Aorta (tissue), 5 donors: ENCODE measurements around the gene GPR35. TPM values are rescaled to one million over a fixed set of nuclear protein-coding genes. Genes with fewer than 3 reads are reported as not detected.
"Not testable (repeated sequence)": the region's sequence is repeated elsewhere in the genome, so short reads cannot be mapped to it uniquely, and the experiment has no call there.

Experiments
- ATAC-seq: fragments of 200-7000 bp; cut with Tn5 transposase; one replicate; pipeline ENCODE4 v1.9.1; 2022; ENCODE audit warnings: moderate library complexity; ENCODE audit not compliant: low FRiP score
- DNase-seq, 2 donors: peaks; one replicate each; pipeline ENCODE4 v3.0.0-alpha.2; 2020
- H3K27ac ChIP-seq, 2 donors: one replicate each; pipeline ENCODE4 v1.5.1; 2013; ENCODE audit warnings: low read length in 2 of 2, mild to moderate bottlenecking in 2 of 2, moderate library complexity in 2 of 2, control low read depth in 1 of 2, inconsistent platforms in 1 of 2, low read depth in 1 of 2
- H3K27me3 ChIP-seq, 2 donors: one replicate each; pipeline ENCODE4 v1.6.1; 2013; ENCODE audit warnings: control low read depth in 1 of 2, low read length in 1 of 2, mild to moderate bottlenecking in 1 of 2, moderate library complexity in 1 of 2; ENCODE audit not compliant: insufficient read depth in 2 of 2, control insufficient read depth in 1 of 2
- H3K36me3 ChIP-seq, 2 donors: one replicate each; pipeline ENCODE4 v1.6.1; 2013; ENCODE audit warnings: control low read depth in 1 of 2, low read length in 1 of 2, mild to moderate bottlenecking in 1 of 2; ENCODE audit not compliant: insufficient read depth in 2 of 2, control insufficient read depth in 1 of 2
- H3K4me1 ChIP-seq, 2 donors: one replicate each; pipeline ENCODE4 v1.6.1; 2013; ENCODE audit warnings: low read length in 2 of 2, control low read depth in 1 of 2, mild to moderate bottlenecking in 1 of 2, moderate library complexity in 1 of 2; ENCODE audit not compliant: insufficient read depth in 2 of 2, control insufficient read depth in 1 of 2
- H3K4me3 ChIP-seq, 2 donors: one replicate each; pipeline ENCODE4 v1.5.1; 2013; ENCODE audit warnings: low read length in 2 of 2, control low read depth in 1 of 2, mild to moderate bottlenecking in 1 of 2
- H3K9me3 ChIP-seq: one replicate; pipeline ENCODE4 v1.6.1; 2013; ENCODE audit warnings: mild to moderate bottlenecking, low read length; ENCODE audit not compliant: control insufficient read depth
- WGBS, 2 donors: extraction: QIAGEN DNeasy Blood & Tissue Kit; methylation state at CpG; one replicate each; pipeline ENCODE4 v1.1.7; 2013; 5-methylcytosine and 5-hydroxymethylcytosine counted together
- intact Hi-C, 2 donors: fragments of 100-400 bp; cut with DNase I; formaldehyde crosslinking; loops; one replicate each; pipeline versions ENCODE4 v1.14.2 to v1.15.0; 2022
- polyA plus RNA-seq, 2 donors: library from polyadenylated mRNA; stranded (reverse); fragments of 200-250 nt; gene quantifications; one replicate each; pipeline ENCODE4 v1.2.3, GENCODE V29; 2013
- total RNA-seq, 2 donors: library from RNA; stranded (reverse); fragmentation: NEBNext Ultra II Directional; extraction: Animal tissue kit (Norgen Biotek cat#: 25700); gene quantifications; one replicate each; pipeline ENCODE4 v1.2.1, GENCODE V29; 2021
- donor health status: healthy with polysubstance abuse.
- donor health status: Bipolar disorder and iron deficiency.
- donor health status: DM: no; HTN: no; CAD: no.
- donor health status: DM: no; HTN: no; CAD: no.
- donor health status: DM: yes; HTN: yes; CAD: no.

The GPR35 gene
- total and polyA plus RNA-seq, 4 donors, result 2.1 to 14.5 (median 7.0) TPM

GRCh38 chr2:240648650-240649275 is 23.5 kb downstream of the GPR35 start:
- Histone ChIP-seq H3K27me3 (no peaks in the 10 kb centered on the region), H3K4me3 (no peak overlapping the region), H3K9me3 (no peaks in the 10 kb centered on the region), H3K4me1 (no peaks in the 10 kb centered on the region), H3K36me3 (no peaks in the 10 kb centered on the region), H3K27ac (no peak overlapping the region)
- intact Hi-C loops, result no loop called here
- no peak for ATAC-seq
- WGBS, 2 donors, result 27 to 29% methylated on average over 19 of the region's 19 CpGs
- DNase-seq, result peak in 1 of 2 donors; percentile 71

- H3K27ac ChIP-seq, result no peak overlapping the region
- H3K27me3 ChIP-seq, result no peaks in the 10 kb centered on the region
- no peaks in the 10 kb centered on the region for H3K9me3 ChIP-seq
- H3K36me3 ChIP-seq, result no peaks in the 10 kb centered on the region
- ATAC-seq (no peak), DNase-seq (no peak)
- no peak overlapping the region for H3K4me3 ChIP-seq
- WGBS, 2 donors, result 48 to 71% methylated on average over 7 of the region's 7 CpGs
- no peaks in the 10 kb centered on the region for H3K4me1 ChIP-seq
- intact Hi-C loops, result no loop called here
These were observed 24.1 kb downstream of the GPR35 start for GRCh38 chr2:240649331-240649730.

DNA sequence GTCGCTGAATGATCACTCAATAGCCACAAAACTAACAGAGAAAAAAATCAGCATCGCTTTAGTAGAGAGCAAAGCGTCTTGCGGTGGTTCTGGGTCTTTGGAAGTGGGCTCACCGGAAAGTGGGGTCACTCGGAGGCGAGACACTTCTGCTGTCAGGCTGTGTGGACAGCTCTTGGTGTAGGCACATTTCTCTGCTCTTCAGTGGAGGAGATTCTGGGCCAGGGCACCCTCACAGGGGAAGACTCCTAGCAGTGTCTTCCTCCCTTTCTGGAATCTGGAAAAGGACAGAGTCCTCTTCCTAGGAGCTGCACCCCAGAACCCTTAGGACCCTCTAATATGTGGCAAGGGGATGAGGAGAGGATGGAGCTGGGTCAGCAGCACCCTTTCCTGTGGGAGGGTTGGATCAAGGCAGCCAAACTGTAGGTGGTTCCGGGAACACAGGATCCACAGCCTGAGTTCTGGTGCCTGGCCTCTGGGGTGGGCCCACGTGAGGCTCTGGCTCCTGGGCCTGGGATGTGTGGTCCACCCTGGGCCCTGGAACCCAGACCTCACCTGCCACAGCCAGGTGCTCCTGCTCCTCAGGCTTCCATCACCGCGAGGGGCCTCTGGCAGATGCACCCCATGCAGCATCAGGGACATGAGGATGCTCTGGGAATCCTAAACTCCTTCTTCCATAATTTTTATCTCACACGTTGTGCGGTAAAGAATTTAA is 25.1 kb downstream of the GPR35 start:
- intact Hi-C loops, result no loop called here
- Histone ChIP-seq H3K9me3 (no peaks in the 10 kb centered on the region), H3K27me3 (no peaks in the 10 kb centered on the region), H3K36me3 (no peaks in the 10 kb centered on the region), H3K4me3 (no peak overlapping the region), H3K4me1 (no peaks in the 10 kb centered on the region), H3K27ac (no peak overlapping the region)
- DNase-seq (peak in 1 of 2 donors; percentile 30), ATAC-seq (no peak)
- WGBS, 2 donors, result 86 to 90% methylated on average over 13 of the region's 13 CpGs

GRCh38 chr2:240651185-240651584 is 25.9 kb downstream of the GPR35 start:
- Histone ChIP-seq H3K9me3 (no peaks in the 10 kb centered on the region), H3K4me1 (no peaks in the 10 kb centered on the region), H3K27me3 (no peaks in the 10 kb centered on the region), H3K4me3 (no peak overlapping the region), H3K36me3 (no peaks in the 10 kb centered on the region), H3K27ac (no peak overlapping the region)
- intact Hi-C loops, result no loop called here
- ATAC-seq (no peak), DNase-seq (no peak)
- 83 to 85% methylated on average over 3 of the region's 3 CpGs for WGBS, 2 donors

DNA sequence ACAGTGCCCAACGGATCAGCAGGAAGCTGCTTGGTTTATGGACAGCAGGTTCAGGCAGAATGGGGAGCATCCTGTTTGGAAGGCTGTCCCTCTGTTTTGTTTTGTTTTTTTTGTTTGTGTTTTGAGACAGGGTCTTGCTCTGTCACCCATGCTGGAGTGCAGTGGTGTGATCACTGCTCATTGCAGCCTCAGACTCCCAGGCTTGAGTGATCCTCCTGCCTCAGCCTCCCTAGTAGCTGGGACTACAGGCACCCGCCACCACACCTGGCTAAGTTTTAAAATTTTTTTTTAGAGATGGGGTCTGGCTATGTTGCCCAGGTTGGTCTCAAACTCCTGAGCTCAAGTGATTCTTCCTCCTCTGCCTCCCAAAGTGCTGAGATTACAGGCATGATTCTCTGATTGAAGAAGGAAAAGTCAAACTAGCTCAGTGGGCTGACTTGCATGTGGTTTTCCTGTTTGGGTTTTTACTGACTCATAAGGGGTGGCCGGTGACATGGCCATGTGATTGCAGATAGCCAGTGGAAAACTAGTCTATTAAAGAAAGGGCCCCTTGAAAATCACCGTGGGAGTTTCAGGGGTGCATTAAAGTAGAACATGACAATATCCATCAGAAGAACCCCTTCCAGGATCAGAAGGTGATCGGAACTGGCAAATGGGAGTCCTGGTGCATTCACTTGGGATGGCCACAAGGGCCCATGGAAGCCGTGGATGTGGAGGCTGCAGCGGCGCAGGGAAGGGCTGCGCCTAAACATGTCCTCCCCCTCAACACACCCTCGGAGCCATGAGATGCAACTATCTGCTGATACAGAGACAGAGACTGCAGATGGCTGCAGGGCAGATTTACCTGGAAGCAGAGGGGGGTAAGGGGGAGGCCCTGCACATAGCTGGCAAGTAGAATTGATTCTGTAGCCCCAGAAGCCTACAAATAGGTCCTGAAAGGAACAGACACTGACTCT is 30.9 kb downstream of the GPR35 start:
- Histone ChIP-seq H3K4me1 (no peaks in the 10 kb centered on the region), H3K36me3 (no peaks in the 10 kb centered on the region), H3K27ac (no peak overlapping the region), H3K27me3 (no peaks in the 10 kb centered on the region), H3K9me3 (peaks cover 2% of the 10 kb centered on the region), H3K4me3 (no peak overlapping the region)
- ATAC-seq (no peak), DNase-seq (peak in 1 of 2 donors; percentile 61)
- 75 to 80% methylated on average over 10 of the region's 10 CpGs for WGBS, 2 donors
- intact Hi-C loops, result no loop called here

- H3K4me3 ChIP-seq, H3K27ac ChIP-seq, ATAC-seq, H3K36me3 ChIP-seq, DNase-seq, H3K9me3 ChIP-seq, H3K4me1 ChIP-seq, intact Hi-C loops, H3K27me3 ChIP-seq: not testable (repeated sequence)
- 91 to 92% methylated on average over 7 of the region's 7 CpGs for WGBS, 2 donors
These were observed 34.6 kb downstream of the GPR35 start for GRCh38 chr2:240659883-240660282.

DNA sequence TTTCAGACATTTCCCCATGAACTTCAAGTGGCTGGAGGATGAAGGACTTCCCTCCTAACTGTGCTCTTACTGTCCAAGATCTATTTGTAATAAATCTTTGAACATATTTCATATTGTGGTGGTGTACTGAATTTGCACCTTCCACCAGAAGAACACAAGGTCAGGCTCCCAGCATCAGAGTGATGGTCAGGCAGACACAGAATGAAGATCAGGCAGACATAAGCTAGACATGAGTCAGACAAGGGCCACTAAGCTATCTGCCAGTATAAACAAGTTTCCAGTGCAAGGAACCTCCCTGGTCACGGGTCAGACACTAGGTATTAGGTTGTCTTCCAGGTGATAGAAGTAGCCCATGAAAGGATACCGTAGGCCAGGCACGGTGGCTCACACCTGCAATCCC is 37.4 kb downstream of the GPR35 start:
- Histone ChIP-seq H3K27ac (no peak overlapping the region), H3K4me1 (no peaks in the 10 kb centered on the region), H3K36me3 (no peaks in the 10 kb centered on the region), H3K27me3 (peaks cover 0 to 4% of the 10 kb centered on the region in 2 donors), H3K4me3 (no peak overlapping the region), H3K9me3 (peaks cover 4% of the 10 kb centered on the region)
- ATAC-seq, result no peak
- WGBS, 2 donors, result 85% methylated on average over 3 of the region's 3 CpGs
- no peak for DNase-seq
- intact Hi-C loops, result no loop called here

DNA sequence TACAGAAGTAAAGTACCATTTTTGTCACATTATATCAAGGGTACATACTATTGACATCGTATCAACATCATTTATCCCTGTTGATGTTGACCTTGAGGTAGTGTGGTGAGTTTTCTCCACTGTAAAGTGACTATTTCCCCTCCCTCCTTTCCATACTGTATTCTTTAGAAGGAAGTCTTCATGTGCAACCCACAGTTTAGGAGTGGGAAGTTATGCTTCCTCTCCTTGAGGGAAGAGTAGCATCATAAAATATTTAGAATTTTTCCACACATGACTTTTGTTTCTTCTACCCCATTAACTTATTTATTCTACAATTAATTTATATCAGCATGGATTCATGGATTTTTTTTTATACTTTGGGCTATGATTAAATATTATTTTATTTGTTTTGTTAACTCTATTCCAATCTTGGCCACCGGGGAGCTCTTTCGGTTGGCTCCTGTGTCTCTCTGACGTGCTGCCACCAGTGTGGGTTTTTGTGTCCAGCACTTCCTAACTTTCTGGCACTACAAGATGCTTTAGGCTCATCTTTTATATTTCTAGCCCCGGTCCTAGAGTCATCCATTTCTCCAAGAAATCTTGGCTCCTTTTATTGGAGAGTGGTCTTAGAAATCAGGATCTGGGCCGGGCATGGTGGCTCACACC is 38.4 kb downstream of the GPR35 start:
- intact Hi-C loops, result no loop called here
- Histone ChIP-seq H3K27ac (no peak overlapping the region), H3K27me3 (peaks cover 0 to 4% of the 10 kb centered on the region in 2 donors), H3K4me3 (no peak overlapping the region), H3K9me3 (peaks cover 4% of the 10 kb centered on the region), H3K36me3 (no peaks in the 10 kb centered on the region), H3K4me1 (no peaks in the 10 kb centered on the region)
- DNase-seq, result no peak
- ATAC-seq, result no peak
- WGBS, 2 donors, result 76 to 78% methylated on average over 6 of the region's 6 CpGs
